ENCODE results near the gene ANKFN1. TPM values are rescaled to one million over a fixed set of nuclear protein-coding genes. Genes with fewer than 3 reads are reported as not detected.

Gene ANKFN1
- total and polyA plus RNA-seq, 2 of the 13 experiments (the other 11 are each of a cell fraction or from before 2014, with no cell fraction given), result not detected

DNA sequence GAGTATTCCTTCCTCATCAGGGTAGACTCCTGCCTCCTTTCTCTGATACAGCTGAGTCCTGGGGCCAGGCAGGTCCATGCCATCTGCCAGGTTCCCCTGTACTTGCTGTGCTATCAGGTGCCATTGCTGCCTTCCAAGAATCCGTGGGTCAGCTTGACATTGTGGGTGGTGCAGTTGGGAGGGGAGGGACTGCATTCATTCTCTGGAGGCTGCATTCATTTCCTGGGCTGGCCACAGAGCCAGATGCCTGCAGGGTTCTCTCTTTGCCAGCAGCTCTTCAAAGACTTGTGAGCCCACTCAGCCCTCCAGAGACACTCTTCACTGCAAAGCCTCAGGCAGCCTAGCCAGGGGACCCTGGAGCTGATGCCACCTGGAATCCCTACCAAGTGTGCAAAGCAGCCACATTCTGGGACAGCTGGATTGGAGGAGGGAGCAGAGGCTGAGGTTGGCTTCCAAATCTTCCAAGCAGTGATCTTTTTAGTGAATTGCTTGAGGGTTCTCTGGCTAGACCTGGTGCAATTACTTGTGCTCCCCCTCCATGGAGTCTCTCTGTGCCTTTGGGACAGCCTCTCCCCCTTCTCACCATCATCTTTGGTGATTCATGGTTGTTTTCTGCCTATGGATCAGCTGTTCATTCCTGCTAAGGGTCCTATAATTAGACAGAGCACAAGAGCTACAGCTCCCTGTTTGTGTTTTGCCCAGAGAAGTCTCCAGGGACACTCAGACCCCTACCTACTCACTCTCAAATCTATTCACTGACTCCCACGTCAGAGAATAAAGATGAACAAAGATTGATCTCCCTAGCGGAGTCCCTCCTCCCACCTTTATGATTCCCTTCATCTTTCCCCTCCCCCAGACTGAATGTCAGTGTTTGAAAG, 20.9 kb downstream of the ANKFN1 start:
- POLR2A ChIA-PET, result no interaction called here
- H3K4me2 ChIP-seq (ENCODE audit: low read depth, low read length), result no peak overlapping the region
- TF ChIP-seq, protein P1, sequence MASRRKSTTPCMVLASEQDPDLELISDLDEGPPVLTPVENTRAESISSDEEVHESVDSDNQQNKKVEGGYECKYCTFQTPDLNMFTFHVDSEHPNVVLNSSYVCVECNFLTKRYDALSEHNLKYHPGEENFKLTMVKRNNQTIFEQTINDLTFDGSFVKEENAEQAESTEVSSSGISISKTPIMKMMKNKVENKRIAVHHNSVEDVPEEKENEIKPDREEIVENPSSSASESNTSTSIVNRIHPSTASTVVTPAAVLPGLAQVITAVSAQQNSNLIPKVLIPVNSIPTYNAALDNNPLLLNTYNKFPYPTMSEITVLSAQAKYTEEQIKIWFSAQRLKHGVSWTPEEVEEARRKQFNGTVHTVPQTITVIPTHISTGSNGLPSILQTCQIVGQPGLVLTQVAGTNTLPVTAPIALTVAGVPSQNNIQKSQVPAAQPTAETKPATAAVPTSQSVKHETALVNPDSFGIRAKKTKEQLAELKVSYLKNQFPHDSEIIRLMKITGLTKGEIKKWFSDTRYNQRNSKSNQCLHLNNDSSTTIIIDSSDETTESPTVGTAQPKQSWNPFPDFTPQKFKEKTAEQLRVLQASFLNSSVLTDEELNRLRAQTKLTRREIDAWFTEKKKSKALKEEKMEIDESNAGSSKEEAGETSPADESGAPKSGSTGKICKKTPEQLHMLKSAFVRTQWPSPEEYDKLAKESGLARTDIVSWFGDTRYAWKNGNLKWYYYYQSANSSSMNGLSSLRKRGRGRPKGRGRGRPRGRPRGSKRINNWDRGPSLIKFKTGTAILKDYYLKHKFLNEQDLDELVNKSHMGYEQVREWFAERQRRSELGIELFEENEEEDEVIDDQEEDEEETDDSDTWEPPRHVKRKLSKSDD (CRISPR knock-in tag; IDR thresholded peaks at IDR 0.05; ENCODE audit: low read depth), result no peak
- TF ChIP-seq ZFP91 (CRISPR knock-in tag; IDR thresholded peaks at IDR 0.05; ENCODE audit: borderline replicate concordance) (no peak), ZNF296 (CRISPR knock-in tag; conservative IDR thresholded peaks at IDR 0.05) (no peak), ZNF460 (CRISPR knock-in tag; IDR thresholded peaks at IDR 0.05; ENCODE audit: borderline replicate concordance) (no peak), IRX3 (CRISPR knock-in tag; IDR thresholded peaks at IDR 0.05; ENCODE audit: borderline replicate concordance, low read depth) (no peak), ELK4 (CRISPR knock-in tag; IDR thresholded peaks at IDR 0.05; ENCODE audit: borderline replicate concordance) (no peak), NONO (IDR thresholded peaks at IDR 0.05) (no peak), NONO (CRISPR knock-in tag; conservative IDR thresholded peaks at IDR 0.05) (no peak), SOX6 (IDR thresholded peaks at IDR 0.05) (no peak), SOX6 (CRISPR knock-in tag; IDR thresholded peaks at IDR 0.05) (no peak), ZNF670 (CRISPR knock-in tag; IDR thresholded peaks at IDR 0.05; ENCODE audit: borderline replicate concordance) (no peak), FOXC1 (CRISPR knock-in tag; IDR thresholded peaks at IDR 0.05; ENCODE audit: borderline replicate concordance) (no peak), TCF12 (IDR thresholded peaks at IDR 0.05) (no peak), TCF12 (CRISPR knock-in tag; IDR thresholded peaks at IDR 0.05) (no peak)
- TF ChIP-seq, protein P2, sequence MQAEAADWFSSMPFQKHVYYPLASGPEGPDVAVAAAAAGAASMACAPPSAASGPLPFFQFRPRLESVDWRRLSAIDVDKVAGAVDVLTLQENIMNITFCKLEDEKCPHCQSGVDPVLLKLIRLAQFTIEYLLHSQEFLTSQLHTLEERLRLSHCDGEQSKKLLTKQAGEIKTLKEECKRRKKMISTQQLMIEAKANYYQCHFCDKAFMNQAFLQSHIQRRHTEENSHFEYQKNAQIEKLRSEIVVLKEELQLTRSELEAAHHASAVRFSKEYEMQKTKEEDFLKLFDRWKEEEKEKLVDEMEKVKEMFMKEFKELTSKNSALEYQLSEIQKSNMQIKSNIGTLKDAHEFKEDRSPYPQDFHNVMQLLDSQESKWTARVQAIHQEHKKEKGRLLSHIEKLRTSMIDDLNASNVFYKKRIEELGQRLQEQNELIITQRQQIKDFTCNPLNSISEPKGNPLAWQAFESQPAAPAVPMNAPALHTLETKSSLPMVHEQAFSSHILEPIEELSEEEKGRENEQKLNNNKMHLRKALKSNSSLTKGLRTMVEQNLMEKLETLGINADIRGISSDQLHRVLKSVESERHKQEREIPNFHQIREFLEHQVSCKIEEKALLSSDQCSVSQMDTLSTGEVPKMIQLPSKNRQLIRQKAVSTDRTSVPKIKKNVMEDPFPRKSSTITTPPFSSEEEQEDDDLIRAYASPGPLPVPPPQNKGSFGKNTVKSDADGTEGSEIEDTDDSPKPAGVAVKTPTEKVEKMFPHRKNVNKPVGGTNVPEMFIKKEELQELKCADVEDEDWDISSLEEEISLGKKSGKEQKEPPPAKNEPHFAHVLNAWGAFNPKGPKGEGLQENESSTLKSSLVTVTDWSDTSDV (CRISPR knock-in tag; IDR thresholded peaks at IDR 0.05), result no peak

More for the DNA sequence above, 20.9 kb downstream of the ANKFN1 start:
- no TSS peak for BruUV-seq (replicated peaks)
- Histone ChIP-seq H3K27ac (ENCODE audit: extremely low read length, insufficient read depth, low read length) (no peak overlapping the region), H3K4me1 (ENCODE audit: insufficient read depth, low read length) (0 out of 2 replicates have a peak, but pooled peaks cover 6% of the 10 kb centered on the region), H3K9ac (ENCODE audit: insufficient read depth, low read depth, low read length) (no peak overlapping the region), H3K36me3 (replicated peaks in 1 of 2; ENCODE audit: control insufficient read depth in 1 of 2, insufficient read depth in 2 of 2, low read length in 2 of 2) (no peaks in the 10 kb centered on the region), H3K4me3 (replicated peaks in 1 of 3; ENCODE audit: insufficient read depth in 1 of 3, low read depth in 2 of 3, low read length in 3 of 3) (no peak overlapping the region), H3K79me2 (ENCODE audit: insufficient read depth, low read length) (no peaks in the 10 kb centered on the region), H4K20me1 (ENCODE audit: insufficient read depth, low read length) (no peaks in the 10 kb centered on the region), H3K9me3 (ENCODE audit: low read length) (no peaks in the 10 kb centered on the region), H2AFZ (ENCODE audit: low read length) (no peak overlapping the region), H3K27me3 (ENCODE audit: control insufficient read depth in 1 of 2, insufficient read depth in 2 of 2, low read length in 2 of 2) (no peaks in the 10 kb centered on the region)
- 0% methylated on average over 3 of the region's 3 CpGs for WGBS (ENCODE audit: low lambda C conversion rate)
- intact Hi-C loops (cut with micrococcal nuclease; ENCODE audit: unreplicated experiment), result loop anchor here (1.0 kb wide), 1 partner anchor 48 kb away; no protein-coding TSS in a partner anchor
- in situ Hi-C loops (cut with HindIII; ENCODE audit: extremely low pct_ligation_motif_present, low pct_unique_long_range_greater_than_20kb), result no loop called here
- ATAC-seq (no peak), FAIRE-seq (no peak), DNase-seq (ENCODE audit: low spot score) (no peak)
- CTCF ChIA-PET (ENCODE audit: low intra/inter-chr PET ratio, low total read pairs), result no interaction called here

Data from HepG2 (cell line).